Hematopoietic multipotent progenitor cell treated with erythropoietin and hydrocortisone succinate and interleukin-3 and kit ligand, for 6 days (in vitro differentiated cells): ENCODE measurements around the gene UBE4A.

Experiments used
- DNase-seq: peaks from one replicate; pipeline ENCODE4 v3.0.0-alpha.2; 2015

The UBE4A gene, protein sequence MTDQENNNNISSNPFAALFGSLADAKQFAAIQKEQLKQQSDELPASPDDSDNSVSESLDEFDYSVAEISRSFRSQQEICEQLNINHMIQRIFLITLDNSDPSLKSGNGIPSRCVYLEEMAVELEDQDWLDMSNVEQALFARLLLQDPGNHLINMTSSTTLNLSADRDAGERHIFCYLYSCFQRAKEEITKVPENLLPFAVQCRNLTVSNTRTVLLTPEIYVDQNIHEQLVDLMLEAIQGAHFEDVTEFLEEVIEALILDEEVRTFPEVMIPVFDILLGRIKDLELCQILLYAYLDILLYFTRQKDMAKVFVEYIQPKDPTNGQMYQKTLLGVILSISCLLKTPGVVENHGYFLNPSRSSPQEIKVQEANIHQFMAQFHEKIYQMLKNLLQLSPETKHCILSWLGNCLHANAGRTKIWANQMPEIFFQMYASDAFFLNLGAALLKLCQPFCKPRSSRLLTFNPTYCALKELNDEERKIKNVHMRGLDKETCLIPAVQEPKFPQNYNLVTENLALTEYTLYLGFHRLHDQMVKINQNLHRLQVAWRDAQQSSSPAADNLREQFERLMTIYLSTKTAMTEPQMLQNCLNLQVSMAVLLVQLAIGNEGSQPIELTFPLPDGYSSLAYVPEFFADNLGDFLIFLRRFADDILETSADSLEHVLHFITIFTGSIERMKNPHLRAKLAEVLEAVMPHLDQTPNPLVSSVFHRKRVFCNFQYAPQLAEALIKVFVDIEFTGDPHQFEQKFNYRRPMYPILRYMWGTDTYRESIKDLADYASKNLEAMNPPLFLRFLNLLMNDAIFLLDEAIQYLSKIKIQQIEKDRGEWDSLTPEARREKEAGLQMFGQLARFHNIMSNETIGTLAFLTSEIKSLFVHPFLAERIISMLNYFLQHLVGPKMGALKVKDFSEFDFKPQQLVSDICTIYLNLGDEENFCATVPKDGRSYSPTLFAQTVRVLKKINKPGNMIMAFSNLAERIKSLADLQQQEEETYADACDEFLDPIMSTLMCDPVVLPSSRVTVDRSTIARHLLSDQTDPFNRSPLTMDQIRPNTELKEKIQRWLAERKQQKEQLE

DNA sequence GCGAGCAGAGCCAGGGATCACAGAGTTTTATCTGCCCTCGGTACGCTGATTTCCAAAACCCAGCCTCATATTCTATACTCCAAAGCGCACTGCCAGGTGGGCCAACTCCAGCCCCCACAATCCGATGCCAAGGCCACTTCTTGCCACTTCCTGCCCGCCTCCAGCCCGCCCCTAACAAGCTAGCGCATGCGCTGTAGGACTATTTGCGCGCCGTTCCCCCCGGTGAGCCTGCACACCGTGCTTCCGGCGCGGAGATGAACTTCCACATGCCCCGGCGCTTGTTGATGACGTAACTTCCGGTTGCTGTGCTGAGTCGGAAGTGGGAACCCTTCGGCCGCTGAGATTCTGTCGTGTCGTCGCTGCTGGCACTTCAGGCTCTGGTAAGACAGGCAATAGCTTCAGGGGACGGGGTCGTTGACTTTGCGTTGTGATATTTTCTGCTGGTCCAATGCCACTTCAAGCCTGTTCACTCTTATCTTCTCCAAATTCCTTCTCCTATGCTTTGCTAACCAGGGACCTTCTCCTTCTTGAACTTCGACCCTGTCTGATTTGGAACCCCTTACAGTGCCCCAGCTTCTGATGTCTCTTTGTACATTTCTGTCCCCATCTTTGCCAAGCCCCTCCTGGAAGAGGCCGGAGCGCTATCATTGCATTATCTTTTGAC is at the start of gene UBE4A:
UBE4A (plus strand) TSS at position 306 of the 664 bp plus-strand sequence. CDS start 5,481 bp downstream, outside the sequence.
- DNase-seq = peak; percentile 98

DNA sequence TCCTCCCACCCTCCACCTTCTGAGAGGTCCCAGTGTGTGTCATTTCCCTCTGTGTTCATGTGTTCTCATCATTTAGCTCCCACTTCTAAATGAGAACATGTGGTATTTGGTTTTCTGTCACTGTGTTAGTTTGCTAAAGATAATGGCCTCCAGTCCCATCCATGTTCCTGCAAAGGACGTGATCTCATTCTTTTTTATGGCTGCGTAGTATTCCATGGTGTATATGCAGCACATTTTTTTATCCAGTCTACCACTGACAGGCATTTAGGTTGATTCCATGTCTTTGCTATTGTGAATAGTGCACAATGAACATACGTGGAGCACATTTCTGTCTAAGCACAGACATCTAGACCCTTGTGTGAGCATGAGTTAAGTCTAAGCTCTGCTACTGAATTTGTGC is 49.1 kb upstream of the UBE4A start:
- no peak for DNase-seq

DNA sequence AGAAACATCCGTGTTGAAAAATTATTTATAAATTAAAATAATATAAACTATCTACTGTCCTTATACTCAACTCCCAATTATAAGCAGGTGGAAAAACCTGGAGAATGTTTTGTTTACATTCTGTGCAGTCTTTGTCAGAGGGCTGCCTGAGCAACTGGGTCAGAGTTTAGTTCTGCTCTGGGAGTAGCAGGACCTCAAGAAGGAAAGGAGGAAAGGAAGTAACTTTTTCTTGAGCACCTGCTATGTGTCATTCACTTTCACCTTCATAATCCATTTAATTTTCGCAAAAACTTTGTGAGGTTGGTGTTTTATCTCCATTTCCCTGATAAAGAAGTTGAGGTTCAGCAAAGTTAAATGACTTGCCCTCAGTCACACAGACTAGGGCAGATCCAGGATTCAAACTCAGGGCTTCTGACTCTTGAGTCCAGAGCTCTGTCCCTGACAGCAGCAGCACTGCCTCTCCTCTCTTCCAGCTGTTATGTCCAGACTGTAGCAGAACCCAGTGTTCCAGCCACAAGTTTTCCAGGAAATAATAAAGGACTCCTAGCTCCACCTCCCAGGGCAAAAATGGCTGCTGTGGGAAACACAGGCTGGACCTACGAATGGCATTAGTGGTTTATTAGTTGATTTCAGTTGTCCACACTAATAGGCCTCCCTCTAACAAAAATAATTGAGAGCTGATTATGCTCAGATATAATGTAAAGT is 48.5 kb upstream of the UBE4A start:
- DNase-seq = no peak

DNA sequence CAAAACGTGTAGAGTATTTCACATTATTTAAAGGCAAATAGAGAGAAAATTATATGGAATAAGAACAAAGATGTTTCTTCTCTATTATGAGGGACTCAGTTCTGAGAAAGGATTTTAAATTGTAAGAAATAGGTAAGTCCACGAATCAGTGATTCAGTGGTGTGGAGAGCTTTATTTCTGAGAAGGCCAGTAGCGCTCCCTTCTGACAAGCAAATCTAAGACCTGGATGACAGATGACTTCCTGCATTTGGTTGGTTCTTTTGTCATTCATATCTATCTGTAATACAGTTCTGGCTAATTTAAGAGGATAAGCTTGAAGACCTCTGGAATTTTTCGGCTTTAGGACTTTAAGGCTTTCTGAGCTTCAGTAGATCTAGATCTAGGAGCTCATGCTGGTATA is 47.9 kb upstream of the UBE4A start:
- no peak for DNase-seq

DNA sequence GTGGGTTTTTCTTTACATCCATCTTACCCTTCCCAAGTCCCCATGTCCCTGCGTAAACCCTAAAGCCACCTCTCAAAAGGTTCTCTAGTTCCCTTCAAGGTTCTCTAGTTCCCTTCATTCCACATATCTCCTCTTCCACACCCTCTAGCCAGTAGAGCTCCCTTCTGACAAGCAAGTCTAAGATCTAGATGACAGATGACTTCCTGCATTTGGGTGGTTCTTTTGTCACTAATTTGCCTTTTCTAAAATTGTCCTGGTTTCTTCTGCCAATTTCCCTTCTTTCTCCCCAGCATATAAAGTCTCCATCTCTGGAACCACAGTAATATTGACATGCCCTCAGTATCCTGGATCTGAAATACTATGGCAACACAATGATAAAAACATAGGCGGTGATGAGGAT is 47.1 kb upstream of the UBE4A start:
- DNase-seq = no peak

DNA sequence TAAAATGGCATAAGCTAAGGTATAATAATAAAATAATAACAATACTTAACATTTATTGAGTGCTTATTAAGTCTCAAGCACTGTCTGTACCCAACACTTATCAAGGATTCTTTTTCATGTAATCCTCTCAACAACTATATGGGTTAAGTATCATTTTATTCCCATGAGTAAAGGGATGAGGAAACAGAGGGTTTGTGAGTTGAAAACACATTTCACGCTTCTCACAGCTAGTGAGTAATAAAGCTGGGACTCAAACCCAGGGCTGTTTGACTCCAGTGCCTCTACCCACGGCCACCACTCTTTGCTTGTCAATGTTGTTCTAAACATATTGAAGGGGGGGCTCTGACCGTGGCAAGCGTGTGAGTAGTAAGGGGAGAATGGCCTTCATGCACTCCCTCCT is 46.2 kb upstream of the UBE4A start:
- DNase-seq = no peak

DNA sequence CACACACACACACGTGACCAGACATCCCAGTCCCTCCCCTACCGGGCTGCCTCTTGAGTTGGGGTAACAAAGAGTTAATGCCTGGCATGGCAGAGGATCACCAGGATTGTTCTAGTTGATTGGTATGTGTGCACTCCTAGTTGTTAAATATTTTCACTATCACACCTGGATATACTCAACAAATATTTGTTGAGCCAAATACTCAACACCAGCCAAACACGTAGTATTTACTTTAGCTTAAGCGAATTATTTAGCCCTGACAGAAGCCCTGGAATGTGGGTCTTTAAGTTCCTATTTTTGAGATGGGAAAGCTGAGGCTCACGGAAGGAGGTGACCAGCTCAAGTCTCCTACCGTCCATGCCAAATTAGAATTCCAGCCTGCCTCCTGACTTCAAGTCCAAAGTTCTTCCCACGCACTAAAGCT is 44.4 kb upstream of the UBE4A start:
- DNase-seq = no peak

DNA sequence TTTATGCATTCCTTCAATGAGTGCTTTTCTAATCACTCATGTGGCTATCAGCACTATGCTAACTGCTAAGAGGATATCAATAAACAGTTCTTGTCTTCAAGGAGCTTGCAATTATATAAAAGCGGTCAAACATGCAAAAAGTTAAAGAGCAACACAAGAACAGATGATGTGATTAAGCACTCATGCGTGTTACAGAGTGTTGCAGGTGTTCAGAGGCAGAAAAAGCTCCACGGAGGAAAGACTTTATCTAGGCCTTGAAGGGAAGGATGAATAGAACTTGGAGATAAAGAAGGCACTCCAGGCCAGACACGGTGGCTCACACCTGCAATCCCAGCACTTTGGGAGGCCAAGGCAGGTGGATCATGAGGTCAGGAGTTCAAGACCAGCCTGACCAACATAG is 41.3 kb upstream of the UBE4A start:
- no peak for DNase-seq

DNA sequence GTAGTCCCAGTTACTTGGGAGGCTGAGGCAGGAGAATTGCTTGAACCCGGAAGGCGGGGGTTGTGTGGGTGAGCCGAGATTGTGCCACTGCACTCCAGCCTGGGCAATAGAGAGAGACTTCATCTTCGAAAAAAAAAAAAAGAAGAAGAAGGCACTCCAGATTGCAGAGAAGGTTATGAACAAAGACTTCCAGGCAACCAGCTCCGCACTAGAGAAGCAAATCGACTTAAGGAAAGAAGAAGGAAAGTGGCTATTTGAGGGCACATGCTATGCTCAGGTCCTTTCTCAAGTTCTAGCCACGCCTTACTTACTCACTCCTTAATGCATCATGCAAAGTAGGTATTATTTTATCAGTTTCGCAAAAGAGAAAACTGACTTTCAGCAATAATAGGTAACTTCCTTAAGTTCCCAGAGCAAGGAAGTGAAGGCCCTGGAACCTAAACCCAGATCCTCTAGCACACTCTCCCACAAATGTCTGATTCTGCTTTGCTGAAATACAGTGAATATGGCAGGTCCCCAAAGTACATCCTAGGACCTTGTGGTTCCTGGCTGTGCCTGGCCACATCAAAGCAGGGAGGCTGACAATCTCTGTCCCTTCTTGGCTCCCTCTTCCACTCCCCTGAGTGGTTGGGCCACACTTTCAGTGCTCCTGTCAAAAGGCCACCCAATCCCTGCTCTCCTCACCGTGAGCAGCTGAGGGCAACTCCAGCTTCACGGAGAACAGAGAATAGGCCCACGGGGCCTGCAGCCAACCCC is 40.6 kb upstream of the UBE4A start:
- DNase-seq = no peak

DNA sequence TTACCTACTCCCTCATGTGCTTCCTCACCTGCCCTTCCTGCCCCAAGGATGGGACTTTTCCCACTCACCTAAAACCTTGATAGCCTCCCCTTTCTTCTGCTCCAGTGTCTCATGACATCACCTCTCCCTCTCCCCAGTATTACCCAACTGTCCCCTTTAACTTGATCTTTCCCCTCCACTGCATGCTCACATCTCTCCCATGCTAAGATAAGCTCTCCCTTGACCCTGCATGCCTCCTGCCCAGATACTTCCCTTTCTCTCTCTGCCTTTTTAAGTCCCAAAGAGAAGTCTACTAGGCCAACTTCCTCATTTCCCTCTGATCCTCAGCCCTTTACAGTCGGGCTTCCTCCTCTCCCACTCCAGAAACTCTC is 40.1 kb upstream of the UBE4A start:
- peak; percentile 47 for DNase-seq

DNA sequence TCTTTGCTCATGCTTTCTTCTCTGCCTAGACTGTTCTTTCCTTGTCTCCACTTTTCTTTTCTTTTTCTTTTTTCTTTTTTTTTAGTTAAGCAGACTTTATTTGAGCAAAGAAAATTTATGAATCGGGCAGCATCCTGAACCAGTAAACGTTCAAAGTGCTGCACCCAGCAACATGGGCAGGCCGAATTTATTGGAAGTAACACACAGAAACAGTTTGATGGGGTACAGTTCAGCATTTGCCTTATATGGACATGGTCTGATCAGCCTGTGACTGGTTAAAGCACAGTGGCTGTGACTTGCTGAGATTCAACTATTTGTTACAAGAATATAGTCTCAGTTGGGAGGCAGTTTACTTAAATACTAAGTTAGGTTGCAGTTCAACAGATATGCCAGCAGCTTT is 38.9 kb upstream of the UBE4A start:
- DNase-seq = no peak

DNA sequence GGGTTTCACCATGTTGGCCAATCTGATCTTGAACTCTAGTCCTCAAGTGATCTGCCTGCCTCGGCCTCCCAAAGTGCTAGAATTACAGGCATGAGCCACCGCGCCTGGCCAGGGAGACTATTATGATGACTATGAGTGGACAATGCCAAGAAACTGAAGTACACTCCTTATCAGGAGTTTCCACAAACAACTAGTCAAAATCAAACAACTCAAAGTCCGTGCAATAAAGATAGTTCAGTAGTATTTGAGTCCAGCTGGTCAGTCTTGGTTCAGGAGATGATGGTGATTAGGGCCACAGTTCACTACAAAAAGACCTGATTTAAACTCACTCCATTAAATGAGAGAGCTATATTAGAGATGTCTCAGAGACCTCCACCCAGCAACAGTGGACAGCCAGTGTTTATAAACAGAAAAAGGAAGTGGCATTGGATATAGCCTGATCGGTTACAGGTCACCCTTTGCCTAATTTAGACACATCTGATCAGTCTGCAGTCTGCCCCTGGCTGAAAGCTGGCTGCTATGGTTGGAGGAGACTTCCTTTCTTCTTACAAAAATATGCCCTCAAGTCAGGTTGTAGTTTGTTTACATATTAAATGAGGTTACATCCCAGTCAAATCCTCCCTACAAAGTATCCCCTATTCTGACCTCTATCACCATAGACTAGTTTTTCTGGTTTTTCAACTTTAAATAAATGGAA is 37.9 kb upstream of the UBE4A start:
- no peak for DNase-seq

DNA sequence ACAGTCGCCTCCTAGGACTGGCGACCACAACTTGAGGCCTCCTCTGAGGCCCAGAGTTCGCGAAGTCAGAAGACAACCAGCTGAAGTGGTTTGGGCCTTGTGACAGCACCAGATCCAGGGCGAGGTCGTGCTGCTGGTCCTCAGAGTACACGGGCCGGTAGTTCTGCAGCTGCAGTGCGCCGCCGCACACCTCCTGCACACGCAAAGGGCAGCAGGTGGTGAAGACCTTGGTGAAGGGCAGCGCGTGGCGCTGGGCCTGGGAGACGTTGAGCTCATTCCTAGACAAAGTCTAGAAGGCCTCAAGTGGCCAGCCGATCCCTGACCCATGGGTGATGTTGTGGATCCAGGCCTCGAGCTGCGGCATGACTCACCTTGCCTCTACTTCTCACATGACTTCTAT is 36.7 kb upstream of the UBE4A start:
- no peak for DNase-seq

DNA sequence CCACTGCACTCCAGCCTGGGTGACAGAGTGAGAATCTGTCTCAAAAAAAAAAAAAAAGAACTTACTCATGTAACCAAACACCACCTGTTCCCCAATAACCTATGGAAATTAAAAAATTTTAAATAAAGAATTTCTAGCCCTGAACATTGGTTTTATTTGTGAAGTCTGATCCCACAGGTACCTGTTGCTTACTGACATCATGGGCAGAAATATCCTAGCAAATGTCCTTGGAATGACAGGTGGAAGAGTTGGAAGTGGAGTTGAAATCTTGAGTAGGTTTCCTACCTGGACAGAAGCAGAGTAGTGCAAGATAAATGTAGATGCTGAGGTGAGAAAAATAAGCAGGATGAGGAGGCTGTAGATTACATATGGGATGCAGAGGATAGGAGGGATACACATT is 34.1 kb upstream of the UBE4A start:
- DNase-seq = no peak

DNA sequence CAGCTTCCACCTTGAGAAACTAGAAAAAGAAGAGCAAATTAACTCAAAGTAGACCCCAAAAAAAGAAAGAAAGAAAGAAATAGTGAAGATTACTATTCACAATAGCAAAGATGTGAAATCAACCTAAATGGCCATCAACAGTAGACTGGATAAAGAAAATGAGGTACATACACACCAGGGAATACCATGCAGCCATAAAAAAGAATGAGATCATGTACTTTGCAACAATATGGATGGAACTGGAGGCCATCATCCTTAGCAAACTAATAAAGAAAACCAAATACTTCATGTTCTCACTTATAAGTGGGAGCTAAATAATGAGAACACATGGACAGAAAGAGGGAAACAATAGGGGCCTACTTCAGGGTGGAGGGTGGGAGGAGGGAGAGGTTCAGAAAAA is 30.7 kb upstream of the UBE4A start:
- no peak for DNase-seq

DNA sequence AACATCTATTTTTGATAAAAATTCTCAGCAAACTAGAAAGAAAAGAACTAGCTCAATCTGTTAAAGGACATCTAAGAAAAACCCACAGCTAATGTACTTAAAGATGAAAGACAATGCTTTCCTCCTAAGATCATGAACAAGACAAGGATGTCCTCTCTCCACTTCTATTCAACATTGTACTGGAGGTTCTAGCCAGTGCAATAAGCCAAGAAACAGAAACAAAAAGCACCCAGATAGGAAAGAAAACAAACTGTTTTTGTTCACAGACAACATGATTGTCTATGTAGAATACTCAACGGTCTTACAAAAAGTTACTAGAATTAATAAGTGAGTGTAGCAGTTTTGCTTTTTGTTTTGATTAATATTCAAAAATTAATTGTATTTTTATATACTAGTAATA is 24.7 kb upstream of the UBE4A start:
- DNase-seq = no peak

DNA sequence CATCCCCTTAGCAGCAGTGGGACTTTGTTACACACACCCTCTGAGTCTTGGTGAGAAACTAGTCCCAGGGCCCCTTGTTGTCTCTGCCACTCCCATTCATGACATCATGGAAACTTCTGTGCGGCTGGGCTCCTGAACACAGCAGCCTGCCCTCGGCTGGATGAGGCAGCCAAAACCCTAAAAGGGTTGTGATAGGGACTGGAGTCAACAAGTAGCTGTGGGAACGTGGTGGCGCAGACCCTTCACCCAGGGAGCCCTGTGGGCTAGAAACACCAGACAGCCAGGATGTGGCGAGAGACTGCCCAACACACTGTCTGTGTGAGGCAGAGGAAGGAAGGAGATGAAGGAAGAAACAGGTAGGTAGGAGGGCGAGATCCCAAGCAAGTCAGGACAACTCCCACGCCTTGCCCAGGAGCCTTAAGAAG is 20.8 kb upstream of the UBE4A start:
- peak; percentile 61 for DNase-seq

DNA sequence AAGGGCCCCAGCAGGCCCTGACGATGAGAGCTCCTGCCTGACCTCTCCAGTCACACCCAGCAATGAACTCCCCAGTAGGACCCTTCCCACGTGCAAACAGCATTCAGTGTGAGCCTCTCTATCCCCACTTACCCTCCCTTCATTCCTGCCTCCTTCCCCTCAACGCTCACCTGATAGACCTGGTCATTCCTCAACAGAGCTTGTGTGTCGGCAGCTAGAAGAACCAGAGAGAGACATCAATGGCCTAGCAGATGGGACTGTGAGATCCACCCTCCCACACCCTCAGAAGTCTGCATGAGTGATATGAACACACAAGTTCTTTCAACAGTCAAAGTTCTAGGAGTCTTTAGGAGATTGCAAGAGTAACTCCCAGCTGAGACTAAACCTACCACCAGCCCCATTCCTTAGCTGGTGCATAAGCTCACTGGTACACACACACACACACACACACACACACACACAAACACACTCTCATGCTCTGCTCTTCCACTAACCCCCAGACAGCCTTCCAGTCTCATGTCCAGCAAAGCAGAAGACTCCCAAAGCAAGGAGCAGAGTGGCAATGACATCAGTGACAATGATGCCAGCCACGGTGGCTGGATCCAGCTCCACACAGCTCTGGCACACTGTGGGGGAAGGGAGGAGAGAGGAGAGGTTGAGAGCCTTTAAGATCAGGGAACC is 20.0 kb upstream of the UBE4A start:
- no peak for DNase-seq

DNA sequence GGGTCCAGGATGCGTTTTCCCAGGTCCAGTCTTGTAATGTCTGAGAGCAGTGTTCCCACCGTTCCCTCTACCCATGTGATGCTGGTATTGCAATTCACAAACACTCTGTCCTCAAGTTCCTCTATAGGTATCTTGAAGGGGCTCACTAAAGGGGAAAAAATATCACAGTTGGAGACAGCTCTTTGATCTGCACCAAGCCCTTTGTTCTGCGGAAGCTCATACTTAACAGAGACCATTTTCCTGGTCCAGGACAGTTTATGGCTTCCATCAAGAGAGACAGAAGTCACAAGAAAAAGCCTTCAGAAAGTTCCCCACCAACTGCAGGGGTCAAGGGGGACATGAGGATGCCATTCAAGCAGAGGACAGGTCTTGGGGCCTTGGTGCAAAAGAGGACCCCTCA is 19.0 kb upstream of the UBE4A start:
- no peak for DNase-seq

DNA sequence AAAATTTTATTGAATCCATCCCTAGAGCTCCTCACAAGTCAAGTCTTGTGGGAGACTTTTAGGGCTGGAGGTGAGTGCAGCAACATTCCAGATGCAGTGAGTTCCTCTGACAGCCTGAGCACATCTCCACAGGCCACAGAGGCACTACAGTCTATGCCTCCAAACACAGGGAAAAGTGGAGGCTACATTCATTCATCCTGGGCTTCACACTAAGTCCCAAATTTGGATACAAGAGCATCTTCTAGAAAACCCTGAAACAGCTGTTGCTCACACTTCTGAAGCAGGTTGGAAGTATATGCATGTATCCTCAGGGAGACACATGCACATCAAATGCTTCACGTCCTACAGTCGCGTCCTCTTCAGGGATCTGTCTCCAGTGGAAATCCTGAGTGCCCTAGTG is 18.1 kb upstream of the UBE4A start:
- DNase-seq = no peak
